Measurements from ENCODE around the gene SHC4.

Gene SHC4

GRCh38 chr15:48898446-48898845 is 65.3 kb downstream of the SHC4 start:
- no peak for DNase-seq (ENCODE audit: low read depth)
- TF ChIP-seq, protein P1, sequence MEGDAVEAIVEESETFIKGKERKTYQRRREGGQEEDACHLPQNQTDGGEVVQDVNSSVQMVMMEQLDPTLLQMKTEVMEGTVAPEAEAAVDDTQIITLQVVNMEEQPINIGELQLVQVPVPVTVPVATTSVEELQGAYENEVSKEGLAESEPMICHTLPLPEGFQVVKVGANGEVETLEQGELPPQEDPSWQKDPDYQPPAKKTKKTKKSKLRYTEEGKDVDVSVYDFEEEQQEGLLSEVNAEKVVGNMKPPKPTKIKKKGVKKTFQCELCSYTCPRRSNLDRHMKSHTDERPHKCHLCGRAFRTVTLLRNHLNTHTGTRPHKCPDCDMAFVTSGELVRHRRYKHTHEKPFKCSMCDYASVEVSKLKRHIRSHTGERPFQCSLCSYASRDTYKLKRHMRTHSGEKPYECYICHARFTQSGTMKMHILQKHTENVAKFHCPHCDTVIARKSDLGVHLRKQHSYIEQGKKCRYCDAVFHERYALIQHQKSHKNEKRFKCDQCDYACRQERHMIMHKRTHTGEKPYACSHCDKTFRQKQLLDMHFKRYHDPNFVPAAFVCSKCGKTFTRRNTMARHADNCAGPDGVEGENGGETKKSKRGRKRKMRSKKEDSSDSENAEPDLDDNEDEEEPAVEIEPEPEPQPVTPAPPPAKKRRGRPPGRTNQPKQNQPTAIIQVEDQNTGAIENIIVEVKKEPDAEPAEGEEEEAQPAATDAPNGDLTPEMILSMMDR (IDR thresholded peaks at IDR 0.05; ENCODE audit: low read depth, low read length, missing control alignments): no peak
- no peak overlapping the region for H3K4me3 ChIP-seq (ENCODE audit: low read depth, low read length)

- TF ChIP-seq, protein P1 (IDR thresholded peaks at IDR 0.05; ENCODE audit: low read depth, low read length, missing control alignments): no peak
- H3K4me3 ChIP-seq (ENCODE audit: low read depth, low read length): no peak overlapping the region
- DNase-seq (ENCODE audit: low read depth): no peak
Measured at GRCh38 chr15:48898032-48898431, 65.7 kb downstream of the SHC4 start.

DNA sequence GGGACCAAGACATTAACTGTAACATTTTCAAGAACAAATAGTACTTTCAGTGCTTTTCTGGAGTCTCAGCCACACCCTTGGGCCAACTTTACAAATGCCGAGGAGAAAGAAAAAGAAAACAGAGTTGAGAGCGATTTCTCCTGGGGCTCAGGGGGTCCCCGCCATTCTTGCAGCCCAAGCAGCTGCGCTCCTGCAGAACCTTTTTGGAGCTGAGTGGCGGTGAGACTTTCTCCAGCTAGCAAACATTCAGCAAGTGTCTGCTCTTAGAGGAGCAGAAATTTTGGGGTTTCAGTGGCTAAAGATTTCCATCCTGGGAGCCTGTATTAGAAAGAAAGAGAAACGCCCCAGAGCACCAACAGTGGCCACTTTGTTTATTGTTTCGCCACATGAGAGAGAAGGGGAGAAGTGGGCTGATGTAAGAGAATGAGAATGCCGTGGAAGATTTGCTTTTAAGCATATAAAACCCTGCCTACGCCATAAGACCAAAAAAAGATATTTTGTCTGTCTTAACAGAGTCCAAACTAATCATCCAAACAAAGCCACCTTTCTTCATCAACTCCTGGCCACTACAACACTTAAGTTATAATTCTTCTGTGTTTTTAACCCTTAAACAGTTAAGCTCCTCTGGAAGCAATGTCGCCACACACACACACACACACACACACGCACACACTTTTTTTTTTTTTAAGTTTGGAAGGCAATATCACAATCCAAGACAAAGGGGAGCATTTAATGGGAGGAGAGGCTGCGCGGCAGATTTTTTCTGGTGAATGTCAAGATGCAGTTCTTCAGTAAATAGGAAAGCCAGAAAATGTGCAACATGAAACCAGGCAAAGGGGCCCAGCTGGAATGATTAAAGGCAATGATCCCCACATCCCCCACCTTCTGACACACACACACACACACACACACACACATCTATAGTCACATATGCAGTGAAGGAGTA is 66.6 kb downstream of the SHC4 start:
- TF ChIP-seq, protein P1 (IDR thresholded peaks at IDR 0.05; ENCODE audit: low read depth, low read length, missing control alignments): no peak
- no peak overlapping the region for H3K4me3 ChIP-seq (ENCODE audit: low read depth, low read length)
- DNase-seq (ENCODE audit: low read depth): no peak

DNA sequence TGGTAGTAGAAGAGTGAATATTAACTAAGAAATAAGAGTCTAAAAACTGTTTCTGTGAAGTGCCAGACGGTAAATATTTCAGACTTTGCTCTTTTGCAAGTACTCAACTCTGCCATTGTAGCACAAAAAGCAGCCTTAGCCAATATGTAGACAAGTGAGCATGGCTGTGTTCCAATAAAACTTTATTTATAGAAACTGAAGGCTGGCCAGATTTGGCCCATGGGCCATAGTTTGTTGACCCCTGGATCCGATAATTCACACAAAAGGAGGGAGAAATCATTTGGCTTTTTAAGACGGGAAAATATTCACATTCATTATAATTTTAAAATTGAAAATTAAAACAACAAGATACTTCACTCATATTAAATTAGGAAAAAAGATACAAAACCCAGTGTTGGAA is 70.4 kb downstream of the SHC4 start:
- H3K4me3 ChIP-seq (ENCODE audit: low read depth, low read length): no peak overlapping the region
- TF ChIP-seq, protein P1 (IDR thresholded peaks at IDR 0.05; ENCODE audit: low read depth, low read length, missing control alignments): no peak
- DNase-seq (ENCODE audit: low read depth): no peak

DNA sequence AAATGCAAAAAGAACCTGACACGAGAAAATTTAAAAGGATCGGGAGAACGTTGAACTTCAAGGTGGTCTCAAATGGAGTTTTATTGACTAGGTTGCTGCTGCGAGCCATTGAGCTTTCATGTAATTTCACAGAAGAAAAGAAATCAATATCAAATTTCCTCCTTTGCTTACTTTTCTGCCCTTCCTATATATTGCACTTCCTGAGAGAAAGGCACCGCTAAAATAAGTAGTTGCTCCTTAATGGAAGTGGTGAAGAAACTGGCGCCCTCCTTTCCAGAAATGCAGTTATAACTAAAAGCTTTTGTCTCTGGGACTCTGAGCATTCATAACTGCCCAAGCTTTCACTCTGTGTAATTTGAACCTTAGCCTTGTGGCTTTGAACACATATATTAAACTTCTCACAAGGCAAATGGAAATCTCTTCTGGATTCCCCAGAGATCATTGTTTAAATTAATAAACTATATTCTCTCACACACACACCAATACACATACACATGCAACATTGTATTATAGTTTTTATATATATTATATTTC is 72.4 kb downstream of the SHC4 start:
- TF ChIP-seq, protein P1 (IDR thresholded peaks at IDR 0.05; ENCODE audit: low read depth, low read length, missing control alignments): no peak
- H3K4me3 ChIP-seq (ENCODE audit: low read depth, low read length): no peak overlapping the region
- no peak for DNase-seq (ENCODE audit: low read depth)

DNA sequence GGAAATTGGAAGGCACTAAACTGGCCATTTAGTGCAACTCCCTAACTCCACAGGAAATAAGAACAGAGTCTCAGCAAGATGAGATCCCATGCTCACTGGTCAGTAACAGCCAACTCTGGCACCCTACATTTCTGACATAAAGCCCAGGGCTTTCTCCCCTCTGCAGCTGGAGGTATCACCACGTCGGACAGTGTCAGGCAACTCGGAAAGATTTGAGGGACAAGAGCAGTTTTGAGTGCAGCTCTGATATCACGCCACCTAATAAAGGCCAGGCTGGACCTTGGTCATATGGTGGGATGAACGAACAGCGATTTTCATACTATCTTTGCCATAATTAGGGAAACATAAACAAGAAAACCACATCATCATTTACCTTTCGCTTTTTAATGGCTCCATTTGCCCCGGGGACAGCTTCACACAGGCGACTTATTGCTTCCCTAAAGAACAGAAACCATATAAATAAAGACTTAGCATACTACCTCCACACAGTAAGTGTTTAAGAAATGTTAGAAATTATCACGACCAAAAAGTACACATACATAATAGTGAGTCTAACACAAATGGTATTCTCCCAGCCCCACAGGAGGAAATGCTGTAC is 73.2 kb downstream of the SHC4 start:
- DNase-seq (ENCODE audit: low read depth): no peak
- TF ChIP-seq, protein P1 (IDR thresholded peaks at IDR 0.05; ENCODE audit: low read depth, low read length, missing control alignments): no peak
- H3K4me3 ChIP-seq (ENCODE audit: low read depth, low read length): no peak overlapping the region
